Left lung (tissue), 10 donors: ENCODE measurements around the gene GLIS2. TPM values are rescaled to one million over a fixed set of nuclear protein-coding genes. Genes with fewer than 3 reads are reported as not detected.
A peak's percentile ranks its signal among the peaks of the same experiment; 100 is the strongest.
"Not testable (repeated sequence)": the region's sequence is repeated elsewhere in the genome, so short reads cannot be mapped to it uniquely, and the experiment has no call there.

Source experiments
- ATAC-seq: fragments of 200-7000 bp; cut with Tn5 transposase; one replicate; pipeline ENCODE4 v1.9.1; 2020; ENCODE audit warnings: moderate library complexity
- DNase-seq, 4 donors: peaks; one replicate each; pipeline ENCODE4 v3.0.0-alpha.2; 2013 to 2020
- H3K27ac ChIP-seq, 2 donors: fragments of 200-600 bp; sonication (generic) in 1 of 2; one replicate each; pipeline versions ENCODE4 v1.5.0 to v1.8.0; 2020 to 2021
- H3K27me3 ChIP-seq, 2 donors: fragments of 200-600 bp; sonication (generic) in 1 of 2; one replicate each; pipeline versions ENCODE4 v1.5.0 to v1.8.0; 2020 to 2021
- H3K36me3 ChIP-seq, 2 donors: fragments of 200-600 bp; sonication (generic) in 1 of 2; one replicate each; pipeline versions ENCODE4 v1.5.0 to v1.8.0; 2020 to 2021
- H3K4me1 ChIP-seq, 2 donors: fragments of 200-600 bp; one replicate each; pipeline ENCODE4 v1.8.0; 2021
- H3K4me3 ChIP-seq, 2 donors: fragments of 200-600 bp; sonication (generic) in 1 of 2; one replicate each; pipeline versions ENCODE4 v1.5.0 to v1.8.0; 2020 to 2021; ENCODE audit warnings: mild to moderate bottlenecking in 1 of 2
- H3K9me3 ChIP-seq, 2 donors: fragments of 200-600 bp; sonication (generic) in 1 of 2; one replicate each; pipeline versions ENCODE4 v1.5.0 to v1.8.0; 2020 to 2021
- CTCF ChIP-seq, 2 donors: fragments of 200-600 bp; sonication (generic) in 1 of 2; IDR thresholded peaks; one replicate each; pipeline versions ENCODE4 v1.5.0 to v1.8.0; 2021; ENCODE audit warnings: antibody characterized with exemption in 2 of 2
- intact Hi-C, 2 donors: fragments of 100-400 bp; cut with DNase I; formaldehyde crosslinking; loops; one replicate each; pipeline versions ENCODE4 v1.11.2 to v1.14.2; 2022
- polyA plus RNA-seq, 6 donors: library from polyadenylated mRNA; unstranded; fragments of 120-200 nt; gene quantifications; one replicate each; pipeline ENCODE4 v1.2.1, GENCODE V29; 2013; ENCODE audit not compliant: insufficient read length in 6 of 6
- total RNA-seq, 2 donors: library from RNA; stranded (reverse); fragmentation: NEBNext Ultra II Directional; extraction: Animal tissue kit (Norgen Biotek cat#: 25700); gene quantifications; one replicate each; pipeline ENCODE4 v1.2.1, GENCODE V29; 2021
- donor health status: DM: no; HTN: yes; CAD: no.
- donor health status: DM: no; HTN: no; CAD: no.

Gene GLIS2
- total and polyA plus RNA-seq, 8 donors: 17.2 to 31.0 (median 25.3) TPM

GRCh38 chr16:4330277-4330874 lies 14.5 kb downstream of the GLIS2 start:
- ATAC-seq: peak; percentile 78

GRCh38 chr16:4332083-4332482 lies 16.2 kb downstream of the GLIS2 start:
- ATAC-seq: no peak
- Histone ChIP-seq H3K27ac (no peak overlapping the region), H3K27me3 (peaks cover 0 to 16% of the 10 kb centered on the region in 2 donors), H3K9me3 (no peaks in the 10 kb centered on the region), H3K4me1 (peaks cover 22 to 41% of the 10 kb centered on the region in 2 donors), H3K4me3 (no peak overlapping the region), H3K36me3 (peaks cover 0 to 48% of the 10 kb centered on the region in 2 donors)
- no peak for TF ChIP-seq CTCF (IDR thresholded peaks at IDR 0.05)
- intact Hi-C loops: loop anchor here in 1 of 2 donors (5.0 kb wide), 2 partner anchors 45 to 130 kb away; no protein-coding TSS in a partner anchor
- no peak for DNase-seq

More at GRCh38 chr16:4330277-4330874, 14.5 kb downstream of the GLIS2 start:
- Histone ChIP-seq H3K9me3 (no peaks in the 10 kb centered on the region), H3K27me3 (peaks cover 0 to 19% of the 10 kb centered on the region in 2 donors), H3K4me3 (no peak overlapping the region), H3K27ac (peak overlapping the region in 1 of 2 donors; percentile 35), H3K4me1 (peaks cover 25 to 58% of the 10 kb centered on the region in 2 donors), H3K36me3 (peaks cover 0 to 31% of the 10 kb centered on the region in 2 donors)
- intact Hi-C loops: loop anchor here in 1 of 2 donors (5.0 kb wide), 2 partner anchors 43 to 128 kb away; no protein-coding TSS in a partner anchor
- DNase-seq: peak in 3 of 4 donors; percentile 81 to 96 (median 82)
- peak; percentile 87 to 97 for TF ChIP-seq CTCF (IDR thresholded peaks at IDR 0.05)

- DNase-seq (no peak), ATAC-seq (no peak)
- peaks cover 0 to 9% of the 10 kb centered on the region in 2 donors for H3K27me3 ChIP-seq
- H3K4me3 ChIP-seq: no peak overlapping the region
- peaks cover 18 to 34% of the 10 kb centered on the region in 2 donors for H3K4me1 ChIP-seq
- no peak overlapping the region for H3K27ac ChIP-seq
- peaks cover 0 to 55% of the 10 kb centered on the region in 2 donors for H3K36me3 ChIP-seq
- intact Hi-C loops: loop anchor here in 1 of 2 donors (5.0 kb wide), 2 partner anchors 45 to 130 kb away; no protein-coding TSS in a partner anchor
- no peaks in the 10 kb centered on the region for H3K9me3 ChIP-seq
- TF ChIP-seq CTCF (IDR thresholded peaks at IDR 0.05): no peak
Measured at GRCh38 chr16:4332623-4333307, 16.9 kb downstream of the GLIS2 start.

- Histone ChIP-seq H3K36me3 (peaks cover 0 to 60% of the 10 kb centered on the region in 2 donors), H3K27ac (no peak overlapping the region), H3K4me3 (no peak overlapping the region), H3K9me3 (no peaks in the 10 kb centered on the region), H3K4me1 (peaks cover 13 to 34% of the 10 kb centered on the region in 2 donors), H3K27me3 (peaks cover 0 to 4% of the 10 kb centered on the region in 2 donors)
- DNase-seq (no peak), ATAC-seq (no peak)
- intact Hi-C loops: loop anchor here in 1 of 2 donors (5.0 kb wide), 2 partner anchors 46 to 131 kb away; no protein-coding TSS in a partner anchor
- TF ChIP-seq CTCF (IDR thresholded peaks at IDR 0.05): no peak
Measured at GRCh38 chr16:4333308-4333638, 17.4 kb downstream of the GLIS2 start.

GRCh38 chr16:4333714-4334113 lies 17.8 kb downstream of the GLIS2 start:
- not testable (repeated sequence) for H3K9me3 ChIP-seq, ATAC-seq, DNase-seq, H3K27ac ChIP-seq, H3K4me3 ChIP-seq, H3K27me3 ChIP-seq
- peaks cover 9 to 30% of the 10 kb centered on the region in 2 donors for H3K4me1 ChIP-seq
- H3K36me3 ChIP-seq: peaks cover 0 to 64% of the 10 kb centered on the region in 2 donors
- intact Hi-C loops: loop anchor here in 1 of 2 donors (5.0 kb wide), 2 partner anchors 46 to 131 kb away; no protein-coding TSS in a partner anchor
